GM18499 (cell line): ENCODE results near the gene UBE2L6.
A peak's percentile ranks its signal among the peaks of the same experiment; 100 is the strongest.

ENCODE experiments used
- ATAC-seq: cut with Tn5 transposase; IDR thresholded peaks from one replicate; pipeline ENCODE4 v1.9.1; 2021; ENCODE audit warnings: moderate number of reproducible peaks; ENCODE audit not compliant: insufficient read depth, unreplicated experiment

The UBE2L6 gene

GRCh38 chr11:57567515-57568329 is at the start of gene UBE2L6:
Gene UBE2L6, minus strand, starts transcription at chr11:57567672. Its CDS starts 61 bp downstream, at chr11:57567611.
- peak; percentile 32 for ATAC-seq

GRCh38 chr11:57616595-57616994 is 49.1 kb upstream of the UBE2L6 start:
- no peak for ATAC-seq

GRCh38 chr11:57615308-57615707 is 47.8 kb upstream of the UBE2L6 start:
- ATAC-seq, result no peak

- ATAC-seq, result no peak
These were observed 46.8 kb upstream of the UBE2L6 start for GRCh38 chr11:57614234-57614772.

- no peak for ATAC-seq
These were observed 42.7 kb upstream of the UBE2L6 start for GRCh38 chr11:57610170-57610569.

GRCh38 chr11:57605028-57605420 is 37.6 kb upstream of the UBE2L6 start:
- ATAC-seq, result no peak

GRCh38 chr11:57604296-57605027 is 37.0 kb upstream of the UBE2L6 start:
- ATAC-seq, result no peak

GRCh38 chr11:57601297-57601696 is 33.8 kb upstream of the UBE2L6 start:
- ATAC-seq, result no peak

- ATAC-seq, result no peak
These were observed 31.9 kb upstream of the UBE2L6 start for GRCh38 chr11:57599381-57599780.

- no peak for ATAC-seq
These were observed 31.3 kb upstream of the UBE2L6 start for GRCh38 chr11:57598831-57599155.

GRCh38 chr11:57597916-57598830 is 30.7 kb upstream of the UBE2L6 start:
- no peak for ATAC-seq

GRCh38 chr11:57597461-57597915 is 30.0 kb upstream of the UBE2L6 start, which contains the start of gene SERPING1:
Gene SERPING1, plus strand, starts transcription at chr11:57597685. Its CDS starts 586 bp downstream, at chr11:57598271.
- ATAC-seq, result no peak

GRCh38 chr11:57596266-57596885 is 28.9 kb upstream of the UBE2L6 start:
- no peak for ATAC-seq

- no peak for ATAC-seq
These were observed 20.7 kb upstream of the UBE2L6 start for GRCh38 chr11:57588046-57588710.

- ATAC-seq, result no peak
These were observed 19.3 kb upstream of the UBE2L6 start for GRCh38 chr11:57586711-57587245.

- ATAC-seq, result no peak
These were observed 17.8 kb upstream of the UBE2L6 start for GRCh38 chr11:57585301-57585700.

- no peak for ATAC-seq
These were observed 16.9 kb upstream of the UBE2L6 start for GRCh38 chr11:57584341-57584740.

GRCh38 chr11:57574061-57574460 is 6.6 kb upstream of the UBE2L6 start:
- no peak for ATAC-seq

GRCh38 chr11:57571606-57572005 is 4.1 kb upstream of the UBE2L6 start:
- no peak for ATAC-seq
